KMS-11 (cell line): ENCODE results near the gene POLDIP2.

Experiments
- H2AFZ ChIP-seq: fragments of 200-600 bp; sonication (generic); 2 replicates; pipeline ENCODE4 v1.6.1; 2016; ENCODE audit warnings: antibody characterized with exemption, mixed run types, low read depth
- H3K27ac ChIP-seq: fragments of 200-600 bp; sonication (generic); 2 replicates; pipeline ENCODE4 v1.6.1; 2016; ENCODE audit warnings: mild to moderate bottlenecking, mixed run types
- H3K27me3 ChIP-seq: fragments of 200-600 bp; sonication (generic); 2 replicates; pipeline ENCODE4 v1.6.1; 2017; ENCODE audit warnings: mild to moderate bottlenecking, low read depth, mixed run types, moderate library complexity; ENCODE audit not compliant: insufficient read depth
- H3K36me3 ChIP-seq: fragments of 200-600 bp; sonication (generic); 2 replicates; pipeline ENCODE4 v1.6.1; 2017; ENCODE audit warnings: mild to moderate bottlenecking, mixed run types; ENCODE audit not compliant: insufficient read depth
- H3K4me1 ChIP-seq: fragments of 200-600 bp; sonication (generic); 2 replicates; pipeline ENCODE4 v1.6.1; 2016; ENCODE audit warnings: mild to moderate bottlenecking, low read depth, mixed run types; ENCODE audit not compliant: poor library complexity, severe bottlenecking
- H3K4me2 ChIP-seq: fragments of 200-600 bp; sonication (generic); 2 replicates; pipeline ENCODE4 v1.7.0; 2016; ENCODE audit warnings: mild to moderate bottlenecking, mixed run types
- H3K4me3 ChIP-seq: fragments of 200-600 bp; sonication (generic); IDR thresholded peaks from 2 replicates; pipeline ENCODE4 v1.6.1; 2017; ENCODE audit warnings: low read depth, low read length, mixed read lengths; ENCODE audit not compliant: insufficient read depth
- H3K79me2 ChIP-seq: fragments of 200-600 bp; sonication (generic); 2 replicates; pipeline ENCODE4 v1.6.1; 2016; ENCODE audit warnings: low read depth, mixed run types; ENCODE audit not compliant: insufficient read depth
- H3K9ac ChIP-seq: fragments of 200-600 bp; sonication (generic); 2 replicates; pipeline ENCODE4 v1.6.1; 2016; ENCODE audit warnings: mild to moderate bottlenecking, mixed run types
- H4K20me1 ChIP-seq: fragments of 200-600 bp; sonication (generic); 2 replicates; pipeline ENCODE4 v1.6.1; 2016; ENCODE audit warnings: mild to moderate bottlenecking, mixed run types; ENCODE audit not compliant: insufficient read depth
- CTCF ChIP-seq: fragments of 200-600 bp; sonication (generic); conservative IDR thresholded peaks from 2 replicates; pipeline ENCODE4 v1.6.1; 2017; ENCODE audit warnings: low read depth, mild to moderate bottlenecking, antibody characterized with exemption, low read length, moderate library complexity, mixed read lengths

Gene POLDIP2

GRCh38 chr17:28315846-28316705 lies 41.3 kb downstream of the POLDIP2 start:
- TF ChIP-seq CTCF = no peak
- no peaks in the 10 kb centered on the region for H3K27me3 ChIP-seq
- no peak overlapping the region for H3K27ac ChIP-seq
- H2AFZ ChIP-seq = no peak overlapping the region
- no peak overlapping the region for H3K4me3 ChIP-seq
- no peaks in the 10 kb centered on the region for H3K36me3 ChIP-seq
- peaks cover 20% of the 10 kb centered on the region for H3K79me2 ChIP-seq
- no peaks in the 10 kb centered on the region for H4K20me1 ChIP-seq
- no peak overlapping the region for H3K4me2 ChIP-seq
- no peak overlapping the region for H3K9ac ChIP-seq
- H3K4me1 ChIP-seq = peaks cover 18% of the 10 kb centered on the region

- no peaks in the 10 kb centered on the region for H3K27me3 ChIP-seq
- no peak overlapping the region for H3K9ac ChIP-seq
- no peak overlapping the region for H2AFZ ChIP-seq
- no peak overlapping the region for H3K4me2 ChIP-seq
- peaks cover 9% of the 10 kb centered on the region for H3K4me1 ChIP-seq
- H3K27ac ChIP-seq = no peak overlapping the region
- TF ChIP-seq CTCF = no peak
- no peaks in the 10 kb centered on the region for H3K79me2 ChIP-seq
- H3K36me3 ChIP-seq = no peaks in the 10 kb centered on the region
- no peak overlapping the region for H3K4me3 ChIP-seq
- no peaks in the 10 kb centered on the region for H4K20me1 ChIP-seq
These were observed 43.5 kb downstream of the POLDIP2 start for GRCh38 chr17:28313841-28314240.

- no peaks in the 10 kb centered on the region for H3K79me2 ChIP-seq
- no peak for TF ChIP-seq CTCF
- no peaks in the 10 kb centered on the region for H3K4me1 ChIP-seq
- H4K20me1 ChIP-seq = no peaks in the 10 kb centered on the region
- no peak overlapping the region for H3K27ac ChIP-seq
- no peak overlapping the region for H3K9ac ChIP-seq
- no peak overlapping the region for H2AFZ ChIP-seq
- H3K4me2 ChIP-seq = no peak overlapping the region
- no peaks in the 10 kb centered on the region for H3K36me3 ChIP-seq
- no peak overlapping the region for H3K4me3 ChIP-seq
- no peaks in the 10 kb centered on the region for H3K27me3 ChIP-seq
These were observed 50.3 kb downstream of the POLDIP2 start for GRCh38 chr17:28306954-28307401.

- H2AFZ ChIP-seq = no peak overlapping the region
- TF ChIP-seq CTCF = no peak
- no peaks in the 10 kb centered on the region for H3K36me3 ChIP-seq
- H4K20me1 ChIP-seq = no peaks in the 10 kb centered on the region
- H3K4me2 ChIP-seq = no peak overlapping the region
- H3K79me2 ChIP-seq = no peaks in the 10 kb centered on the region
- peaks cover 14% of the 10 kb centered on the region for H3K4me1 ChIP-seq
- no peak overlapping the region for H3K4me3 ChIP-seq
- H3K9ac ChIP-seq = no peak overlapping the region
- H3K27ac ChIP-seq = no peak overlapping the region
- no peaks in the 10 kb centered on the region for H3K27me3 ChIP-seq
These were observed 58.9 kb downstream of the POLDIP2 start for GRCh38 chr17:28298449-28298848.
